ENCODE data around the gene AIP. TPM values are rescaled to one million over a fixed set of nuclear protein-coding genes. Genes with fewer than 3 reads are reported as not detected.

Gene AIP
- total and polyA plus RNA-seq, 9 of the 15 experiments (the other 6 are each of a cell fraction or from before 2014, with no cell fraction given), result 5.2 to 92.5 (median 52.7) TPM

DNA sequence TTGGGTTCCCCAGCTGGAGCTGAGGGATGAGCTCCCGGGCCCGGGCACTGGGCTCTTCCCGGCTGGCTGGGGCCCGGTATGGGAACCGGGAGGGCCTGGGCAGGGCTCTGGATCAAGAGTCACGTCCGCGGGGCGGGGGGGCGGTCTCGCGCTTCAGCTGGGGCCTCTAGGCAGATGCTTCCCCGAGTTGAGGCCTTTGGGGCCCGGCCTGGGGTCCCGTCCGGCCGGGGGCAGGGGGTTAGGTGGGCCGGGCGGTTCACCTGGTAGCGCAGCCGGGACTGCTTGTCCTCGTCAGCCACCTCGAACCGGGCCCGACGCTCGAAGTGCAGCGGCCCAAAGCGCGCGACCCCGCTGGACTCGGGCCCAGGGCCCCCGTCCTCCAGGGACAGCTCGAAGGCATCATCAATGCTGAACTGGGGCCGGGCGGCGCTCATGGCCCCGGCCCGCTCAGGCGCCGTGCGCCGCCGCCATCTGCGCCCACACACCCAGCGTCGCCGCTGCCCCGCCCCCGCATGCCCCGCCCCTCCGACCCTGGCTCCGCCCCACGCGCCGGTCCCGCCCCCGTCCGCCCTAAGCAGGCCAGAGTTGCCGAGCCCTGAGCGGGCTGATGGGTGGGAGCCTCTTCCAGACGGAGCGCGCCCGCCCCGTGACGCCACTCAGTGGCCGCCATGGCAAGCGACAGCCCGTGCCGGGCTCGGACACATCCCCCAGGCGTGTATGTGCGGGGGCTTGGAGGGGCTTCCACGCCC lies 13.9 kb upstream of the AIP start, which contains the start of gene TMEM134 (continued):
- TF ChIP-seq, protein P1, sequence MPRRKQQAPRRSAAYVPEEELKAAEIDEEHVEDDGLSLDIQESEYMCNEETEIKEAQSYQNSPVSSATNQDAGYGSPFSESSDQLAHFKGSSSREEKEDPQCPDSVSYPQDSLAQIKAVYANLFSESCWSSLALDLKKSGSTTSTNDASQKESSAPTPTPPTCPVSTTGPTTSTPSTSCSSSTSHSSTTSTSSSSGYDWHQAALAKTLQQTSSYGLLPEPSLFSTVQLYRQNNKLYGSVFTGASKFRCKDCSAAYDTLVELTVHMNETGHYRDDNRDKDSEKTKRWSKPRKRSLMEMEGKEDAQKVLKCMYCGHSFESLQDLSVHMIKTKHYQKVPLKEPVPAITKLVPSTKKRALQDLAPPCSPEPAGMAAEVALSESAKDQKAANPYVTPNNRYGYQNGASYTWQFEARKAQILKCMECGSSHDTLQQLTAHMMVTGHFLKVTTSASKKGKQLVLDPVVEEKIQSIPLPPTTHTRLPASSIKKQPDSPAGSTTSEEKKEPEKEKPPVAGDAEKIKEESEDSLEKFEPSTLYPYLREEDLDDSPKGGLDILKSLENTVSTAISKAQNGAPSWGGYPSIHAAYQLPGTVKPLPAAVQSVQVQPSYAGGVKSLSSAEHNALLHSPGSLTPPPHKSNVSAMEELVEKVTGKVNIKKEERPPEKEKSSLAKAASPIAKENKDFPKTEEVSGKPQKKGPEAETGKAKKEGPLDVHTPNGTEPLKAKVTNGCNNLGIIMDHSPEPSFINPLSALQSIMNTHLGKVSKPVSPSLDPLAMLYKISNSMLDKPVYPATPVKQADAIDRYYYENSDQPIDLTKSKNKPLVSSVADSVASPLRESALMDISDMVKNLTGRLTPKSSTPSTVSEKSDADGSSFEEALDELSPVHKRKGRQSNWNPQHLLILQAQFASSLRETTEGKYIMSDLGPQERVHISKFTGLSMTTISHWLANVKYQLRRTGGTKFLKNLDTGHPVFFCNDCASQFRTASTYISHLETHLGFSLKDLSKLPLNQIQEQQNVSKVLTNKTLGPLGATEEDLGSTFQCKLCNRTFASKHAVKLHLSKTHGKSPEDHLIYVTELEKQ (CRISPR knock-in tag; IDR thresholded peaks at IDR 0.05), result no peak
- TF ChIP-seq ZNF76 (CRISPR knock-in tag; IDR thresholded peaks at IDR 0.05; ENCODE audit: borderline replicate concordance), result no peak
- TF ChIP-seq, protein P2, sequence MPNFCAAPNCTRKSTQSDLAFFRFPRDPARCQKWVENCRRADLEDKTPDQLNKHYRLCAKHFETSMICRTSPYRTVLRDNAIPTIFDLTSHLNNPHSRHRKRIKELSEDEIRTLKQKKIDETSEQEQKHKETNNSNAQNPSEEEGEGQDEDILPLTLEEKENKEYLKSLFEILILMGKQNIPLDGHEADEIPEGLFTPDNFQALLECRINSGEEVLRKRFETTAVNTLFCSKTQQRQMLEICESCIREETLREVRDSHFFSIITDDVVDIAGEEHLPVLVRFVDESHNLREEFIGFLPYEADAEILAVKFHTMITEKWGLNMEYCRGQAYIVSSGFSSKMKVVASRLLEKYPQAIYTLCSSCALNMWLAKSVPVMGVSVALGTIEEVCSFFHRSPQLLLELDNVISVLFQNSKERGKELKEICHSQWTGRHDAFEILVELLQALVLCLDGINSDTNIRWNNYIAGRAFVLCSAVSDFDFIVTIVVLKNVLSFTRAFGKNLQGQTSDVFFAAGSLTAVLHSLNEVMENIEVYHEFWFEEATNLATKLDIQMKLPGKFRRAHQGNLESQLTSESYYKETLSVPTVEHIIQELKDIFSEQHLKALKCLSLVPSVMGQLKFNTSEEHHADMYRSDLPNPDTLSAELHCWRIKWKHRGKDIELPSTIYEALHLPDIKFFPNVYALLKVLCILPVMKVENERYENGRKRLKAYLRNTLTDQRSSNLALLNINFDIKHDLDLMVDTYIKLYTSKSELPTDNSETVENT (CRISPR knock-in tag; IDR thresholded peaks at IDR 0.05), result peak; percentile 81; the same call in 1 of the 2 replicates
- peak; percentile 50; the same call in 1 of the 2 replicates for TF ChIP-seq MBD2 (IDR thresholded peaks at IDR 0.05; ENCODE audit: borderline replicate concordance, low read depth)
- no peak for TF ChIP-seq SNRNP70 (optimal IDR thresholded peaks at IDR 0.05; ENCODE audit: low read depth, low read length)
- TF ChIP-seq BRF1 (IDR thresholded peaks at IDR 0.05; ENCODE audit: borderline replicate concordance, extremely low read depth, insufficient read length), result no peak
- TF ChIP-seq NR2C2 (CRISPR knock-in tag; IDR thresholded peaks at IDR 0.05), result no peak
- 0 out of 2 replicates have a peak, but pooled peaks have one; percentile 35 for TF ChIP-seq NR2C2 (tag; IDR thresholded peaks at IDR 0.05)
- TF ChIP-seq, protein P3, sequence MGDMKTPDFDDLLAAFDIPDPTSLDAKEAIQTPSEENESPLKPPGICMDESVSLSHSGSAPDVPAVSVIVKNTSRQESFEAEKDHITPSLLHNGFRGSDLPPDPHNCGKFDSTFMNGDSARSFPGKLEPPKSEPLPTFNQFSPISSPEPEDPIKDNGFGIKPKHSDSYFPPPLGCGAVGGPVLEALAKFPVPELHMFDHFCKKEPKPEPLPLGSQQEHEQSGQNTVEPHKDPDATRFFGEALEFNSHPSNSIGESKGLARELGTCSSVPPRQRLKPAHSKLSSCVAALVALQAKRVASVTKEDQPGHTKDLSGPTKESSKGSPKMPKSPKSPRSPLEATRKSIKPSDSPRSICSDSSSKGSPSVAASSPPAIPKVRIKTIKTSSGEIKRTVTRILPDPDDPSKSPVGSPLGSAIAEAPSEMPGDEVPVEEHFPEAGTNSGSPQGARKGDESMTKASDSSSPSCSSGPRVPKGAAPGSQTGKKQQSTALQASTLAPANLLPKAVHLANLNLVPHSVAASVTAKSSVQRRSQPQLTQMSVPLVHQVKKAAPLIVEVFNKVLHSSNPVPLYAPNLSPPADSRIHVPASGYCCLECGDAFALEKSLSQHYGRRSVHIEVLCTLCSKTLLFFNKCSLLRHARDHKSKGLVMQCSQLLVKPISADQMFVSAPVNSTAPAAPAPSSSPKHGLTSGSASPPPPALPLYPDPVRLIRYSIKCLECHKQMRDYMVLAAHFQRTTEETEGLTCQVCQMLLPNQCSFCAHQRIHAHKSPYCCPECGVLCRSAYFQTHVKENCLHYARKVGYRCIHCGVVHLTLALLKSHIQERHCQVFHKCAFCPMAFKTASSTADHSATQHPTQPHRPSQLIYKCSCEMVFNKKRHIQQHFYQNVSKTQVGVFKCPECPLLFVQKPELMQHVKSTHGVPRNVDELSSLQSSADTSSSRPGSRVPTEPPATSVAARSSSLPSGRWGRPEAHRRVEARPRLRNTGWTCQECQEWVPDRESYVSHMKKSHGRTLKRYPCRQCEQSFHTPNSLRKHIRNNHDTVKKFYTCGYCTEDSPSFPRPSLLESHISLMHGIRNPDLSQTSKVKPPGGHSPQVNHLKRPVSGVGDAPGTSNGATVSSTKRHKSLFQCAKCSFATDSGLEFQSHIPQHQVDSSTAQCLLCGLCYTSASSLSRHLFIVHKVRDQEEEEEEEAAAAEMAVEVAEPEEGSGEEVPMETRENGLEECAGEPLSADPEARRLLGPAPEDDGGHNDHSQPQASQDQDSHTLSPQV (IDR thresholded peaks at IDR 0.05), result 0 out of 2 replicates have a peak, but pooled peaks have one; percentile 55
- no peak for TF ChIP-seq KDM4B (IDR thresholded peaks at IDR 0.05; ENCODE audit: borderline replicate concordance in 2 of 2, low read depth in 1 of 2)
- TF ChIP-seq FOXP1 (CRISPR knock-in tag; IDR thresholded peaks at IDR 0.05), result peak; percentile 42; the same call in 1 of the 2 replicates
- peak; percentile 43; the same call in 1 of the 2 replicates for TF ChIP-seq ATF1 (CRISPR knock-in tag; IDR thresholded peaks at IDR 0.05)
- TF ChIP-seq ATF1 (tag; IDR thresholded peaks at IDR 0.05), result peak; percentile 84
- TF ChIP-seq, protein P4, sequence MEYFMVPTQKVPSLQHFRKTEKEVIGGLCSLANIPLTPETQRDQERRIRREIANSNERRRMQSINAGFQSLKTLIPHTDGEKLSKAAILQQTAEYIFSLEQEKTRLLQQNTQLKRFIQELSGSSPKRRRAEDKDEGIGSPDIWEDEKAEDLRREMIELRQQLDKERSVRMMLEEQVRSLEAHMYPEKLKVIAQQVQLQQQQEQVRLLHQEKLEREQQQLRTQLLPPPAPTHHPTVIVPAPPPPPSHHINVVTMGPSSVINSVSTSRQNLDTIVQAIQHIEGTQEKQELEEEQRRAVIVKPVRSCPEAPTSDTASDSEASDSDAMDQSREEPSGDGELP (CRISPR knock-in tag; IDR thresholded peaks at IDR 0.05; ENCODE audit: borderline replicate concordance), result peak; percentile 91
- TF ChIP-seq ATF7 (IDR thresholded peaks at IDR 0.05), result peak; percentile 59; the same call in 1 of the 2 replicates

Data from K562 (cell line).